VCaP (cell line): ENCODE data around the gene RSRC1.
"Not testable (repeated sequence)": the region's sequence is repeated elsewhere in the genome, so short reads cannot be mapped to it uniquely, and the experiment has no call there.

Experiments used
- H3K27ac ChIP-seq: fragments of 450-650 bp; 2 replicates; pipeline ENCODE4 v1.5.1; 2017
- TF ChIP-seq, protein P1 (sequence below): fragments of 450-650 bp; conservative IDR thresholded peaks from 2 replicates; pipeline ENCODE4 v1.5.1; 2017; ENCODE audit warnings: mild to moderate bottlenecking, moderate library complexity

Gene RSRC1

GRCh38 chr3:158109804-158110657 is at the start of gene RSRC1:
Gene RSRC1, plus strand, starts transcription at chr3:158110089. Its CDS starts 12,016 bp downstream, at chr3:158122105.
- TF ChIP-seq, protein P1, sequence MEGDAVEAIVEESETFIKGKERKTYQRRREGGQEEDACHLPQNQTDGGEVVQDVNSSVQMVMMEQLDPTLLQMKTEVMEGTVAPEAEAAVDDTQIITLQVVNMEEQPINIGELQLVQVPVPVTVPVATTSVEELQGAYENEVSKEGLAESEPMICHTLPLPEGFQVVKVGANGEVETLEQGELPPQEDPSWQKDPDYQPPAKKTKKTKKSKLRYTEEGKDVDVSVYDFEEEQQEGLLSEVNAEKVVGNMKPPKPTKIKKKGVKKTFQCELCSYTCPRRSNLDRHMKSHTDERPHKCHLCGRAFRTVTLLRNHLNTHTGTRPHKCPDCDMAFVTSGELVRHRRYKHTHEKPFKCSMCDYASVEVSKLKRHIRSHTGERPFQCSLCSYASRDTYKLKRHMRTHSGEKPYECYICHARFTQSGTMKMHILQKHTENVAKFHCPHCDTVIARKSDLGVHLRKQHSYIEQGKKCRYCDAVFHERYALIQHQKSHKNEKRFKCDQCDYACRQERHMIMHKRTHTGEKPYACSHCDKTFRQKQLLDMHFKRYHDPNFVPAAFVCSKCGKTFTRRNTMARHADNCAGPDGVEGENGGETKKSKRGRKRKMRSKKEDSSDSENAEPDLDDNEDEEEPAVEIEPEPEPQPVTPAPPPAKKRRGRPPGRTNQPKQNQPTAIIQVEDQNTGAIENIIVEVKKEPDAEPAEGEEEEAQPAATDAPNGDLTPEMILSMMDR, result no peak
- H3K27ac ChIP-seq, result peak within 1 kb of the TSS; percentile 84

GRCh38 chr3:158065574-158065973 is 44.3 kb upstream of the RSRC1 start:
- H3K27ac ChIP-seq, result not testable (repeated sequence)

DNA sequence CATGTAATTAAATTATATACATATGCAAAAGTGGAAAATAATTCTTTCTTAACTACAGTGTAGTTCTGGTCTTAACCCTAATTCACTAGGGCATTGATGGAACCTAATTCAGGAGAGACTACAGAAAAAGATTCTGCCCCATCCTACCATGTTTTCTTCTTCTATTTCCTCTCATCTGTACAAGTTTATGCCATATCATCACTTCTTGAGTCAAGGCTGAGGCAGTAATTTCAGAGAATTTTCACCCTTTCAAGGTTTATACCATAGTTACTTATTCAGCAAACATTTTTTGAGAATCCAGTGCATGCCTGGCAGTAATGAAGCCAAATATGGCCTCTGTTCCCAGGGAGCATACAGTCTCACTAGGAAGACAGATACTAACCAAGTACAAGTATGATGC is 37.1 kb upstream of the RSRC1 start:
- TF ChIP-seq, protein P1, result no peak
- H3K27ac ChIP-seq, result no peak overlapping the region

DNA sequence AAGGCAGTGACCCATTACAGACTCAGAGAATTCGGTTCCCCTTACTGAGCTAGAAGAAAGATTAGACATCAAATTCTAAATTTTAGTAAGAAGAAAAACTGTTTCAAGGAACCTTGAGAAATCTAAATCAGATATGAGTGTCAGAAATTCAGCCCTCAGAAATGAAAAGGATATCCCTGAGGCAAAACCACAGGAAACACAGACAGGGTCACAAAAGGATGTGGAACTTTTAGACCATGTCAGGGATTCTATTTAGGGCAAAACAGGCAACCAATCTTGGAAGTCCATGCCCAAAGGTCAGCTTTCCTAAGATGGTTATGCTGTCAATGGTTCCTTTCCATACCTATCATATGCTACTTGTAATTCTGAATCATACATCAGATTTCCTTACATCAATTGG is 35.3 kb upstream of the RSRC1 start:
- no peak overlapping the region for H3K27ac ChIP-seq
- TF ChIP-seq, protein P1, result no peak

DNA sequence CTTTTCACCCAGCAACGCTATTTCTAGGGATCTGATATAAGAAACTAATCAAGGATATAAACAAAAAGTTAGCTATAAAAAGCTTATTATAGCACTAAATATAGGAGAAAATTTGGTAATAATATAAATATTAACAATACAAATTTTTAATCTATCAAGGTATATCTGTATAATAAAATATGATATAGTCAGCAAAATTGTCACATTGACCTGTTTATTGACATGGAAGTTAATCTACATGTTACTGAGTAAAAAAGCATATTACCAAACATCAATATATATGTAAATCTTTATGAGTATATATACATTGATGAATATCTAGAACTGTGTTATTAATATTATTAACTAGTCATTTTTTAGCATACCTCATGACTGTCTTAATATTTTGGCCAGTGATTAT is 30.3 kb upstream of the RSRC1 start:
- TF ChIP-seq, protein P1, result no peak

DNA sequence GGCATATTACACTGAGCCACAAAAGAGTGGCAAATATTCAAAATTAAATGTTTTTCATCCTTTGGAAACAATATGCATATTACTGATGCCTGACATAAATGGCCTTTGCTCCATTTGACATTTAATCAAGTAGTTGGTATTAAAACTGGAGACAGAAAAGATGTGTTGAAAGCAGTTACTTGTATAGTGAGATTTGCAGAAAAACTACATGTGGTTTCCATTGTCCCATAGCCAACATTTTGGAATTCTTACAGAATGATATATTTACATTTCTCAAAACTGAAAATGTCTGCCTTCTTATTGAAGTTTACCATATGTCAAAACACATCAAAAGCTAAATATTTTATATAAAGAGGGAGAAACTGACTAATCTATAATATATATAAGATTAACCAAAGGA is 25.2 kb upstream of the RSRC1 start:
- H3K27ac ChIP-seq, result no peak overlapping the region
- TF ChIP-seq, protein P1, result no peak

More for the DNA sequence above, 30.3 kb upstream of the RSRC1 start:
- no peak overlapping the region for H3K27ac ChIP-seq

GRCh38 chr3:158085358-158085757 is 24.5 kb upstream of the RSRC1 start:
- TF ChIP-seq, protein P1, result no peak
- H3K27ac ChIP-seq, result no peak overlapping the region

DNA sequence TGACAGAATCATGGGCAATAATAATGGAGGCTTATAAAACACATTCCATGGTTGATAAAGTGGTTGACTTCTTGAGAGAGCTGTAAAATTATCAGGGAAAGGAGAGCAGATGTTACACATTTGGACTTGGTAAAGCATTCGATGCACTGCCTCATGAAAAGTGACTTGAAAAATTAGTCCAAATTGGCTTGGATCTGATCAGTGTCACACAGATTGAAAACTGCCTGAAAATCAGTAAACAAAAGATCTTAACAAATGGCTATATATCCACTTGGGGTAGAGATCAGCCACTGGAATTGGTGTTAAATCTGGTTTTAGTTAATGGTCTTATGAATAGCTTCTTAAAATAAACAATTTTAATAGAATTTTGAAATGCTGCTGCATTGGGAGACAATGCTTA is 24.0 kb upstream of the RSRC1 start:
- no peak overlapping the region for H3K27ac ChIP-seq
- TF ChIP-seq, protein P1, result no peak
